ENCODE results near the gene GLA. TPM values are rescaled to one million over a fixed set of nuclear protein-coding genes. Genes with fewer than 3 reads are reported as not detected.

The GLA gene
- total and polyA plus RNA-seq, 4 donors, result 9.5 to 16.3 (median 13.2) TPM

DNA sequence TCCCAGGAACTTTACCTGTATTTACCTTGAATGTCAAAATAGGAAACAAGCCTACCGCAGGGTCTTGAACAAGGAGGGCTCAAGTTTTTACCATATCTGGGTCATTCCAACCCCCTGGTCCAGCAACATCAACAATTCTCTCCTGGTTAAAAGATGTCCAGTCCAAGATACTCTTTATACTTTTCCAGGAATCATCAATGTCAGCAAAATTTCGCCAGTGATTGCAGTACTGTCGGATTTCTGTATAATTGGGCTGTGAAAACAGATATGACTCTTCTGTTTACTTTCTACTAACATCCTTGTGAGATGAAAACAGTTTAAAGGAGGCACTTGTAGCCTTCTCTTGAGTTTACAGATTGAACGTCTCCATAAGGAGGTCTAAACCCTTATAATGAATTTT lies 9.0 kb downstream of the GLA start:
- no peaks in the 10 kb centered on the region for H3K27me3 ChIP-seq (ENCODE audit: control insufficient read depth in 4 of 4, insufficient read depth in 4 of 4, low read length in 3 of 4)
- H3K36me3 ChIP-seq (ENCODE audit: control insufficient read depth in 4 of 4, insufficient read depth in 3 of 4, low read depth in 1 of 4, low read length in 3 of 4), result peaks cover 0 to 4% (median 2%) of the 10 kb centered on the region in 4 donors
- no peaks in the 10 kb centered on the region for H3K4me1 ChIP-seq (ENCODE audit: control insufficient read depth in 4 of 4, insufficient read depth in 4 of 4, low read length in 3 of 4)
- 92% methylated on average over 4 of the region's 4 CpGs for WGBS
- H3K9ac ChIP-seq (ENCODE audit: low read depth in 1 of 2, low read length in 2 of 2), result no peak overlapping the region
- H3K27ac ChIP-seq (ENCODE audit: low read depth in 1 of 2, low read length in 2 of 2), result no peak overlapping the region
- no peak overlapping the region for H3K4me3 ChIP-seq (ENCODE audit: low read depth in 1 of 3, low read length in 3 of 3)
- H3K9me3 ChIP-seq (ENCODE audit: control insufficient read depth in 4 of 4, low read length in 3 of 4), result no peaks in the 10 kb centered on the region
- no peak for TF ChIP-seq NR2F2 (IDR thresholded peaks at IDR 0.05)
- TF ChIP-seq TAF1 (conservative IDR thresholded peaks at IDR 0.05), result no peak
- TF ChIP-seq EGR1 (IDR thresholded peaks at IDR 0.05; ENCODE audit: low read depth in 2 of 2), result no peak
- TF ChIP-seq, protein P1, sequence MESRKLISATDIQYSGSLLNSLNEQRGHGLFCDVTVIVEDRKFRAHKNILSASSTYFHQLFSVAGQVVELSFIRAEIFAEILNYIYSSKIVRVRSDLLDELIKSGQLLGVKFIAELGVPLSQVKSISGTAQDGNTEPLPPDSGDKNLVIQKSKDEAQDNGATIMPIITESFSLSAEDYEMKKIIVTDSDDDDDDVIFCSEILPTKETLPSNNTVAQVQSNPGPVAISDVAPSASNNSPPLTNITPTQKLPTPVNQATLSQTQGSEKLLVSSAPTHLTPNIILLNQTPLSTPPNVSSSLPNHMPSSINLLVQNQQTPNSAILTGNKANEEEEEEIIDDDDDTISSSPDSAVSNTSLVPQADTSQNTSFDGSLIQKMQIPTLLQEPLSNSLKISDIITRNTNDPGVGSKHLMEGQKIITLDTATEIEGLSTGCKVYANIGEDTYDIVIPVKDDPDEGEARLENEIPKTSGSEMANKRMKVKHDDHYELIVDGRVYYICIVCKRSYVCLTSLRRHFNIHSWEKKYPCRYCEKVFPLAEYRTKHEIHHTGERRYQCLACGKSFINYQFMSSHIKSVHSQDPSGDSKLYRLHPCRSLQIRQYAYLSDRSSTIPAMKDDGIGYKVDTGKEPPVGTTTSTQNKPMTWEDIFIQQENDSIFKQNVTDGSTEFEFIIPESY (IDR thresholded peaks at IDR 0.05), result no peak
- TF ChIP-seq JUND (IDR thresholded peaks at IDR 0.05), result no peak
- no peak for DNase-seq (ENCODE audit: low spot score)

DNA sequence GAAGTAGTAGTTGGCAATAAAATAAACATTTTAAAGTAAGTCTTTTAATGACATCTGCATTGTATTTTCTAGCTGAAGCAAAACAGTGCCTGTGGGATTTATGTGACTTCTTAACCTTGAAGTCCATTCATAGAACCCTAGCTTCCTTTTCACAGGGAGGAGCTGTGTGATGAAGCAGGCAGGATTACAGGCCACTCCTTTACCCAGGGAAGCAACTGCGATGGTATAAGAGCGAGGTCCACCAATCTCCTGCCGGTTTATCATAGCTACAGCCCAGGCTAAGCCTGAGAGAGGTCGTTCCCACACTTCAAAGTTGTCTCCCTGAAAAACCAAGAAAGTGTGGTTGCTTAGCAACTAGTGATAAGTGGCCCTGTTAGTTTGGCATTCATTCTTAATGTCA lies 9.9 kb downstream of the GLA start:
- no peaks in the 10 kb centered on the region for H3K4me1 ChIP-seq (ENCODE audit: control insufficient read depth in 4 of 4, insufficient read depth in 4 of 4, low read length in 3 of 4)
- H3K4me3 ChIP-seq (ENCODE audit: low read depth in 1 of 3, low read length in 3 of 3), result no peak overlapping the region
- TF ChIP-seq JUND (IDR thresholded peaks at IDR 0.05) (no peak), RXRA (IDR thresholded peaks at IDR 0.05) (no peak), GABPA (IDR thresholded peaks at IDR 0.05 in 1 of 2, conservative IDR thresholded peaks at IDR 0.05 in 1 of 2) (no peak)
- TF ChIP-seq, protein P2, sequence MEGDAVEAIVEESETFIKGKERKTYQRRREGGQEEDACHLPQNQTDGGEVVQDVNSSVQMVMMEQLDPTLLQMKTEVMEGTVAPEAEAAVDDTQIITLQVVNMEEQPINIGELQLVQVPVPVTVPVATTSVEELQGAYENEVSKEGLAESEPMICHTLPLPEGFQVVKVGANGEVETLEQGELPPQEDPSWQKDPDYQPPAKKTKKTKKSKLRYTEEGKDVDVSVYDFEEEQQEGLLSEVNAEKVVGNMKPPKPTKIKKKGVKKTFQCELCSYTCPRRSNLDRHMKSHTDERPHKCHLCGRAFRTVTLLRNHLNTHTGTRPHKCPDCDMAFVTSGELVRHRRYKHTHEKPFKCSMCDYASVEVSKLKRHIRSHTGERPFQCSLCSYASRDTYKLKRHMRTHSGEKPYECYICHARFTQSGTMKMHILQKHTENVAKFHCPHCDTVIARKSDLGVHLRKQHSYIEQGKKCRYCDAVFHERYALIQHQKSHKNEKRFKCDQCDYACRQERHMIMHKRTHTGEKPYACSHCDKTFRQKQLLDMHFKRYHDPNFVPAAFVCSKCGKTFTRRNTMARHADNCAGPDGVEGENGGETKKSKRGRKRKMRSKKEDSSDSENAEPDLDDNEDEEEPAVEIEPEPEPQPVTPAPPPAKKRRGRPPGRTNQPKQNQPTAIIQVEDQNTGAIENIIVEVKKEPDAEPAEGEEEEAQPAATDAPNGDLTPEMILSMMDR (IDR thresholded peaks at IDR 0.05; ENCODE audit: low read depth, low read length, missing input control), result no peak
- H3K27me3 ChIP-seq (ENCODE audit: control insufficient read depth in 4 of 4, insufficient read depth in 4 of 4, low read length in 3 of 4), result no peaks in the 10 kb centered on the region
- H3K9ac ChIP-seq (ENCODE audit: low read depth in 1 of 2, low read length in 2 of 2), result no peak overlapping the region
- no peak overlapping the region for H3K27ac ChIP-seq (ENCODE audit: low read depth in 1 of 2, low read length in 2 of 2)
- 67% methylated on average over 4 of the region's 4 CpGs for WGBS
- DNase-seq (ENCODE audit: low spot score), result no peak
- peaks cover 0 to 4% (median 2%) of the 10 kb centered on the region in 4 donors for H3K36me3 ChIP-seq (ENCODE audit: control insufficient read depth in 4 of 4, insufficient read depth in 3 of 4, low read depth in 1 of 4, low read length in 3 of 4)
- no peaks in the 10 kb centered on the region for H3K9me3 ChIP-seq (ENCODE audit: control insufficient read depth in 4 of 4, low read length in 3 of 4)

DNA sequence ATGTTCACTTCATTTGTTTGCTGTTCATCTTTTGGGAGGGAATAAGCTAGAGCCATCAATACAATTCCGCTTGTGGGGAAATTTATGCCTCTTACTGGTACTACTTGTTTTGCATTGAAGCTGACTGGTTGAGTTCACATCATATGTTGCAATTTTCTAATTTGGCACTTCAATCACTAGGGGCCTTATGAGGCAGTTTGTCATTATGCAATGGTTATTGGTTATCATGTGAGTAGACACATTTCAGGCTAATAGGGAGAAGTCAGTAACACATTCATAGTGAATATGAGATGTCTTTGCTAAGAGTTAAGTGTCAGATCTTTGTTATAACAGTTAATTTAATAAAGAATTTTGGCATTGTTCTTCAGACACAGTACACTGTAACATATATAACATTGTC lies 11.9 kb downstream of the GLA start:
- no peaks in the 10 kb centered on the region for H3K9me3 ChIP-seq (ENCODE audit: control insufficient read depth in 4 of 4, low read length in 3 of 4)
- TF ChIP-seq GABPA (IDR thresholded peaks at IDR 0.05 in 1 of 2, conservative IDR thresholded peaks at IDR 0.05 in 1 of 2) (no peak), RXRA (IDR thresholded peaks at IDR 0.05) (no peak), JUND (IDR thresholded peaks at IDR 0.05) (no peak), SP1 (IDR thresholded peaks at IDR 0.05) (no peak), EGR1 (IDR thresholded peaks at IDR 0.05; ENCODE audit: low read depth in 2 of 2) (no peak), FOXA1 (IDR thresholded peaks at IDR 0.05) (no peak), FOXA2 (IDR thresholded peaks at IDR 0.05) (no peak)
- TF ChIP-seq, protein P1 (IDR thresholded peaks at IDR 0.05), result no peak
- TF ChIP-seq, protein P3, sequence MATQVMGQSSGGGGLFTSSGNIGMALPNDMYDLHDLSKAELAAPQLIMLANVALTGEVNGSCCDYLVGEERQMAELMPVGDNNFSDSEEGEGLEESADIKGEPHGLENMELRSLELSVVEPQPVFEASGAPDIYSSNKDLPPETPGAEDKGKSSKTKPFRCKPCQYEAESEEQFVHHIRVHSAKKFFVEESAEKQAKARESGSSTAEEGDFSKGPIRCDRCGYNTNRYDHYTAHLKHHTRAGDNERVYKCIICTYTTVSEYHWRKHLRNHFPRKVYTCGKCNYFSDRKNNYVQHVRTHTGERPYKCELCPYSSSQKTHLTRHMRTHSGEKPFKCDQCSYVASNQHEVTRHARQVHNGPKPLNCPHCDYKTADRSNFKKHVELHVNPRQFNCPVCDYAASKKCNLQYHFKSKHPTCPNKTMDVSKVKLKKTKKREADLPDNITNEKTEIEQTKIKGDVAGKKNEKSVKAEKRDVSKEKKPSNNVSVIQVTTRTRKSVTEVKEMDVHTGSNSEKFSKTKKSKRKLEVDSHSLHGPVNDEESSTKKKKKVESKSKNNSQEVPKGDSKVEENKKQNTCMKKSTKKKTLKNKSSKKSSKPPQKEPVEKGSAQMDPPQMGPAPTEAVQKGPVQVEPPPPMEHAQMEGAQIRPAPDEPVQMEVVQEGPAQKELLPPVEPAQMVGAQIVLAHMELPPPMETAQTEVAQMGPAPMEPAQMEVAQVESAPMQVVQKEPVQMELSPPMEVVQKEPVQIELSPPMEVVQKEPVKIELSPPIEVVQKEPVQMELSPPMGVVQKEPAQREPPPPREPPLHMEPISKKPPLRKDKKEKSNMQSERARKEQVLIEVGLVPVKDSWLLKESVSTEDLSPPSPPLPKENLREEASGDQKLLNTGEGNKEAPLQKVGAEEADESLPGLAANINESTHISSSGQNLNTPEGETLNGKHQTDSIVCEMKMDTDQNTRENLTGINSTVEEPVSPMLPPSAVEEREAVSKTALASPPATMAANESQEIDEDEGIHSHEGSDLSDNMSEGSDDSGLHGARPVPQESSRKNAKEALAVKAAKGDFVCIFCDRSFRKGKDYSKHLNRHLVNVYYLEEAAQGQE (IDR thresholded peaks at IDR 0.05), result no peak
- TF ChIP-seq, protein P4, sequence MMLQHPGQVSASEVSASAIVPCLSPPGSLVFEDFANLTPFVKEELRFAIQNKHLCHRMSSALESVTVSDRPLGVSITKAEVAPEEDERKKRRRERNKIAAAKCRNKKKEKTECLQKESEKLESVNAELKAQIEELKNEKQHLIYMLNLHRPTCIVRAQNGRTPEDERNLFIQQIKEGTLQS (IDR thresholded peaks at IDR 0.05), result no peak
- TF ChIP-seq, protein P2 (IDR thresholded peaks at IDR 0.05; ENCODE audit: low read depth, low read length, missing input control), result no peak
- H3K36me3 ChIP-seq (ENCODE audit: control insufficient read depth in 4 of 4, insufficient read depth in 3 of 4, low read depth in 1 of 4, low read length in 3 of 4), result peaks cover 0 to 6% (median 4%) of the 10 kb centered on the region in 4 donors
- WGBS, result 93% methylated on average over 1 of the region's 1 CpG
- H3K4me3 ChIP-seq (ENCODE audit: low read depth in 1 of 3, low read length in 3 of 3), result no peak overlapping the region
- H3K27me3 ChIP-seq (ENCODE audit: control insufficient read depth in 4 of 4, insufficient read depth in 4 of 4, low read length in 3 of 4), result no peaks in the 10 kb centered on the region
- peaks cover 0 to 5% (median 2%) of the 10 kb centered on the region in 4 donors for H3K4me1 ChIP-seq (ENCODE audit: control insufficient read depth in 4 of 4, insufficient read depth in 4 of 4, low read length in 3 of 4)
- H3K27ac ChIP-seq (ENCODE audit: low read depth in 1 of 2, low read length in 2 of 2), result no peak overlapping the region
- H3K9ac ChIP-seq (ENCODE audit: low read depth in 1 of 2, low read length in 2 of 2), result no peak overlapping the region
- DNase-seq (ENCODE audit: low spot score), result no peak

All from liver (tissue), 9 donors.